PFSK-1 (cell line): ENCODE measurements around the gene CTDSP2.

ENCODE experiments used
- FOXP2 ChIP-seq: optimal IDR thresholded peaks from 2 replicates; pipeline ENCODE3; 2011; ENCODE audit warnings: borderline replicate concordance, control low read depth, inconsistent platforms; ENCODE audit not compliant: insufficient read depth; ENCODE audit errors: extremely low read length, extremely low read depth
- POLR2AphosphoS5 ChIP-seq: IDR thresholded peaks from 2 replicates; pipeline ENCODE4 v1.6.1; 2012; ENCODE audit warnings: low read depth, mild to moderate bottlenecking, control low read depth, low read length, moderate library complexity
- REST ChIP-seq, 2 experiments: IDR thresholded peaks; 2 replicates each; pipeline versions ENCODE4 v1.6.1 to v1.8.0; 2011 to 2012; ENCODE audit warnings: low read depth in 2 of 2, low read length in 2 of 2, control low read depth in 1 of 2, inconsistent platforms in 1 of 2, mild to moderate bottlenecking in 1 of 2, moderate library complexity in 1 of 2; ENCODE audit not compliant: insufficient read depth in 1 of 2
- SIN3A ChIP-seq: IDR thresholded peaks from 2 replicates; pipeline ENCODE4 v1.6.1; 2012; ENCODE audit warnings: mild to moderate bottlenecking, low read length, moderate library complexity, borderline replicate concordance; ENCODE audit not compliant: insufficient read depth
- TAF1 ChIP-seq: IDR thresholded peaks from 2 replicates; pipeline ENCODE4 v1.6.1; 2012; ENCODE audit warnings: low read length, control low read depth, borderline replicate concordance; ENCODE audit not compliant: insufficient read depth

The CTDSP2 gene

GRCh38 chr12:57893431-57894353, 47.2 kb upstream of the CTDSP2 start:
- TF ChIP-seq FOXP2 (no peak), SIN3A (no peak), TAF1 (no peak), POLR2AphosphoS5 (no peak), REST (IDR thresholded peaks at IDR 0.05; ENCODE audit: insufficient read depth in 1 of 2, low read depth in 2 of 2, low read length in 2 of 2) (no peak)

DNA sequence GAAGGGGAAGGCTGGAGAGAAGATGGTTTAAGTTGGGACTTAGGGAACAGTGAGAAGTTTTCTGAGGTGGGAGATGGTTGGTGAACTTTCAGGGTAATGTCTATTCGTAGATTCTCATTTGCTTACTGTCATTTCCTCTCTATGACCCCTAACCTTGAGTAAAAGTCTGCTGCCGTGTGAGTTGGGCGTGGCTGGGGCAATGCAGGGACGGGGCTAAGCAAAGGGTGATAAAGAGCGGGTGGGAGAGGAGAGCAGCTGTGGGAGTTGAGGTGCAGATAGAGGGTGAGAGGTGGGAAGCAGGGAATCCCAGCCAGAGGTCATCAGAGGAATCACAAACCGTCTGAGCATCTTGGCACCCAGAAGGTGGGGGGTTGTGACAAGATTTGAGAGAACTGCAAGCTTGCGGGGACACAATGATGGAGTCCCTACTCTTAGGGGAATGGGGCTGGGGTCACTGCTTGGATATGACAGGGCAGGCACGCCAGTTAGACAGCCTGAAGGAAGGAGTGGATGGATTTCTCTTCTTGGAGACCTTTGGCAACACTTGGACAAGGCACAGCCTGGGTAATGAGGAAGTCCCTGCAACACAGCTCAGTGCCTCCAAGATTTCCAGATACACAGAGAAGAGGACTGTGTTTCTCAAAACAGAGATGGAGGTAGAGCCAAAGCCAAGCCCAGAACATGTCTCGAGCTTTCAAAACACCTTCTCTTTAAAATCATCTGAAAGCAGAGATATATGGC, 45.9 kb upstream of the CTDSP2 start:
- TF ChIP-seq SIN3A: no peak
- no peak for TF ChIP-seq FOXP2
- TF ChIP-seq POLR2AphosphoS5: no peak

DNA sequence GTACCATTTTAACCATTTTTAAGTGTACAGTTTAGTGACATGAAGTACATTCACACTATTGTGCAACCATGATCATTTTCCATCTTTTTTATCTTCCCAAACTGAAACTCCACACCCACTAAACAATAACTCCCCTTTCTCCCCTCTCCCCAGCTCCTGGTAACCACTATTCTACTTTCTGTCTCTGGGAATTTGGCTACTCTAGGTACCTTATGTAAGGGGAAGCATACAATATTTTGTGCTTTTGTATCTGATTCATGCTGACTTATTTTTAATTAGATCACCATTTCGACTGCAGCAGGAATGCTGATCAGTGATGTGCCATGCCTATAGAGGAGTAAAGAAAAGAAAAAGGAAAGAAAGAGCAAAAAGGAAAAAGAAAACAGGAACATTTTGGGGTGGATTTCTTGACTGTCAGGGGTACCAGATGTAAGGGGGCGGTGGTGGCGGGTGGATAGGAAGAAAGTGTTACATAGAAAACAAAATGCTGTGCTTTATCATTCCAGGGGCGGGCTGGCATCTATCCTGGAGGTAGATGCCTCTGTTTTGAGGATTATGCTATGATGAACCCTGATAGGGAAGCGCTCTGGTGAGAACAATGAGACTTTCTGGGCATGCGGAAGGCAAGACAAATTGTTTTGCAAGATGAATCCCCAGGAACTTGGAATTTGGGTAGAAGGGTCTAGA, 45.2 kb upstream of the CTDSP2 start:
- no peak for TF ChIP-seq TAF1
- TF ChIP-seq POLR2AphosphoS5: no peak
- TF ChIP-seq REST (IDR thresholded peaks at IDR 0.05; ENCODE audit: insufficient read depth in 1 of 2, low read depth in 2 of 2, low read length in 2 of 2): no peak
- no peak for TF ChIP-seq FOXP2
- TF ChIP-seq SIN3A: no peak

DNA sequence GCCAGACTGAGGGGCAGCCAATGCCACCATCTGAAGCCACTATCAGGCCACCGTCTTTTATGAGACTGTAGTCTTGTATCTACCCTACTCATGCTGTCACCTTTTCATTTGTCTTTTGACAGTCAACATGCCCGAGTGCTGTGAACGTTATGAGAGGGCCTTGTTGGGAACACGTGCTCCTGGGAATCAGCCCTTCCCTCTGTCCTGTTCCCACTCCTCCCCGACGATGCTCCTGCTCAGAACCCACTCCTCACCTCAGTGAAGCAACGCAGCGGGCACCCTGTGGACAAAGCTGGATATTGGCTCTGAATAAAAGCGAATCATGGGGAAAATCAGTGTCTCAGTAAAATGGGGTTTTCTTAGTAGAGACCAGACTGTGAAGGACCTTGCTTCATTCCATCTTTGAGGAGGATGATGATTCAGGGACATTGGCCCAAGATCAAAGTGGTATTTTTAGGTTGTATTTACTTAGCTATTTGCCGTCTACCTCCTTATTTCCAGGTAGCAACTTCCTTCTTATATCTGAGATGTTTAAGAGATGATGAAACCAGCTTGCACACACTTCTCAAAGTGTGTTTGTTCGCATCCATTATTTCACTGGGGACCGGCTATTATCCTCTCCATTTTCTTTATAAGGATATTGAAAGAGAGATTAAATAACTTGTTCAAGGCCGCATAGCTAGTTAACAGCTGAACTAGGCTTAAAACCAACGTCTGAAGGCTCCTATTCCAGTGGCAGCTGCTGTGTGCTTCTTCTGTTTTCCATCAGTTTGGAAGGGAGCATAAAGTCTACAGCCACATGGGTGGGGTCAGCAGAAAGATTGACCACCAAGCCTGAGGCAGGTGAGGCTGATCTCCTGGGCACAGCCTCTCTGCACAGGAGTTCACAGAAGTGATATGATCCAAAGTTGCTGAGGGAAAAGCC, 43.9 kb upstream of the CTDSP2 start:
- TF ChIP-seq POLR2AphosphoS5 (no peak), TAF1 (no peak), FOXP2 (no peak), REST (IDR thresholded peaks at IDR 0.05; ENCODE audit: insufficient read depth in 1 of 2, low read depth in 2 of 2, low read length in 2 of 2) (no peak), SIN3A (no peak)
